ENCODE data around the gene CACNA1C. TPM values are rescaled to one million over a fixed set of nuclear protein-coding genes. Genes with fewer than 3 reads are reported as not detected.

The CACNA1C gene
- total RNA-seq, 6 donors from 2014 or later, result 5.2 to 45.1 (median 8.8) TPM

DNA sequence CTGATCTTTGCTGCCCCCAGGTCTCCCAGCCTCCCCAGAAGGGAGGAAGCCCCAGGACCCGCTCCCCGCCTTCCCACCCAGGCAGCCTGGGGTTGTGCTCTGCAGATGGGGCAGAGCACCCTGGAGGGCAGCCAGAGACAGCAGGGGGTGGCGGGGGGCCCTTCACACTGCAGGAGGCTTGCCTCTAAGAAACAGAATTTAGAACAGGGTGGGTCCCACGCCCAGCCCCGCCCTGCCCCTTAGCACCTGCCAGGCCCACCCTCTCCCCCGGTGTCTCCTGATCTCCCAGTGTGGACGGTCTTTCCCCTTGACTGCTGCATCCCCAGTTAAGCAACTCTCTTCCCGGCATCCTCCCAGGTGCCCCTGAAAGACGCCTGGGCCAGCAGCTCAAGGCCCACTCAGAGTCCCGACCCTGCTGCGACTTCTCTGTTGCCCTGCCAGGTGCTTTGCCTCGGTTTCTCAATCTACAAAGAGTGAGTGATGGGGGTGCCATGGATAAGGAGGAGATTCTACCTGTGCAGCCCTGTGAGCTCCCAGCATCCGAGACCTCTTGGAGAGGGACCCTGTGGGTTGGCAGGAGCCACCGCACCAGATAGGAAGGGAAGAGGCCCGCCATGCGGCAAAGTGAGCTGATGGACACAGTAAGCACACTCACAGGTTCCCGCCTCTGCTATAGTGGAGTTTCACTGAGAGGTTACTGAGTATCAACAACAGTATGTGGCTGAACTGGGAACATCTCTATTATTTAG is 414.8 kb downstream of the CACNA1C start:
- H3K4me3 ChIP-seq, result no peak overlapping the region
- H3K9me3 ChIP-seq, result no peaks in the 10 kb centered on the region
- H3K27ac ChIP-seq, result no peak overlapping the region
- WGBS, 2 donors, result 95 to 98% methylated on average over 12 to 16 of the region's 17 CpGs
- DNase-seq (no peak), ATAC-seq (ENCODE audit: low FRiP score in 2 of 2) (peak in 1 of 2 donors; percentile 17)
- H3K27me3 ChIP-seq, result no peaks in the 10 kb centered on the region
- H3K4me1 ChIP-seq, result no peaks in the 10 kb centered on the region
- no peaks in the 10 kb centered on the region for H3K36me3 ChIP-seq
- TF ChIP-seq POLR2A (IDR thresholded peaks at IDR 0.05), result no peak
- TF ChIP-seq, protein P1, sequence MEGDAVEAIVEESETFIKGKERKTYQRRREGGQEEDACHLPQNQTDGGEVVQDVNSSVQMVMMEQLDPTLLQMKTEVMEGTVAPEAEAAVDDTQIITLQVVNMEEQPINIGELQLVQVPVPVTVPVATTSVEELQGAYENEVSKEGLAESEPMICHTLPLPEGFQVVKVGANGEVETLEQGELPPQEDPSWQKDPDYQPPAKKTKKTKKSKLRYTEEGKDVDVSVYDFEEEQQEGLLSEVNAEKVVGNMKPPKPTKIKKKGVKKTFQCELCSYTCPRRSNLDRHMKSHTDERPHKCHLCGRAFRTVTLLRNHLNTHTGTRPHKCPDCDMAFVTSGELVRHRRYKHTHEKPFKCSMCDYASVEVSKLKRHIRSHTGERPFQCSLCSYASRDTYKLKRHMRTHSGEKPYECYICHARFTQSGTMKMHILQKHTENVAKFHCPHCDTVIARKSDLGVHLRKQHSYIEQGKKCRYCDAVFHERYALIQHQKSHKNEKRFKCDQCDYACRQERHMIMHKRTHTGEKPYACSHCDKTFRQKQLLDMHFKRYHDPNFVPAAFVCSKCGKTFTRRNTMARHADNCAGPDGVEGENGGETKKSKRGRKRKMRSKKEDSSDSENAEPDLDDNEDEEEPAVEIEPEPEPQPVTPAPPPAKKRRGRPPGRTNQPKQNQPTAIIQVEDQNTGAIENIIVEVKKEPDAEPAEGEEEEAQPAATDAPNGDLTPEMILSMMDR (IDR thresholded peaks at IDR 0.05), result no peak
- TF ChIP-seq POLR2AphosphoS5 (IDR thresholded peaks at IDR 0.05), result no peak
- no peak for TF ChIP-seq EP300 (IDR thresholded peaks at IDR 0.05)

DNA sequence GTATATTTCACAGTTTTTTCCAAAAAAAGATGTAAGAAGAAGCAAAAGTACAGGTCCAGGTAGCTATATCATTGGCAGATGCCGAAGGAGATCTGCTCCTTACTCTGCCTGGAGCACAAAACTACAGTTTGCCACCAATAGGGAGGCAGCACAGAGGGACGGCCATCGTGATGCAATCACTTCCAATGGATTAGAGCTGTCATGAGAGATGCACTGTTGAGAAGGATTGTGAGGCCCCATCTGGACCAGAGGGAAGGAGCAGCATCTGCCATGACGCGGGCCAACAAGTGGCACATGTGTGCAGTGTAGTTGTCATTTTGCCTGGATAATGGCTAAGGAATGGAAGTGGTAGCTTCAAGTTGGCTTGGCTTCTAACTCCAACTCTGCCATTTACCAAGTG is 423.2 kb downstream of the CACNA1C start:
- no peak for DNase-seq
- no peak for ATAC-seq (ENCODE audit: low FRiP score in 2 of 2)
- no peaks in the 10 kb centered on the region for H3K4me1 ChIP-seq
- 72 to 89% methylated on average over 5 of the region's 5 CpGs for WGBS, 2 donors
- H3K9me3 ChIP-seq, result no peaks in the 10 kb centered on the region
- H3K36me3 ChIP-seq, result no peaks in the 10 kb centered on the region
- H3K27me3 ChIP-seq, result no peaks in the 10 kb centered on the region
- H3K27ac ChIP-seq, result no peak overlapping the region
- no peak overlapping the region for H3K4me3 ChIP-seq
- TF ChIP-seq EP300 (IDR thresholded peaks at IDR 0.05), result no peak
- TF ChIP-seq POLR2A (IDR thresholded peaks at IDR 0.05), result no peak

DNA sequence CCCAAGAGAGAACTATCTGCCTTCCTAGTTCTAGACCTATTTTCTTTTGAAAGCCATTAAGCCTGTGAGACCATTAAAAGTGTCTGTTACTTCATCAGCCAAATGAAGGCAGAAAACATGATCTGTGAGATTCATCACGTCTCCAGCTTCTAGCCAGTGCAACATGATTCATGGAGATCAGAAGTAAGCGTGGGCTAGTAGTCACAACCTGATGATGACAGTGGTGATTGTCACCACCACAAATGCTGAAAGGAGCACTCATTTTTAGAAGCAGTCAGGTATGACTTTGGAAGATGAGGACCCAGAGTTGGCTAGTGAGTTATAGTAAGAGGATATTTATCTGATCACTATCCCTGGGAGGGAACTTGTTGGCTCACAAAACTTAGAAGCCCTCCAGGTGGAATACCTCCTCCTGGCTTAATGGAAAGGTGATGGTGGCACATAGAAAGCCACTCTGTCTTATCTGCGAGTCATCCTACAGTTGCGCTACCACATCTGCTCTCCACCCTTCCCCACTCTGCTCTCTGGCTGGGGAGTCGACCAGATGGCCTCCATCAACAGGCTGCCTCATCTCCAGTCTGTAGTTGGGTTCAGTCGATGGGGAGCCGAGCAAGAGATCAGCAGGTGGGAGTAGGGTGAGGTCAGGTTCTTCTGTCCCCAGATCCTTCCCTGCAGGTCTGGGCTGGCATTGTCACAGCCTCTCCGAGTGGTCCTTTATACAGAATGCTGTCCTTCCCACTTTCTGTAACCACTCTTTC is 424.4 kb downstream of the CACNA1C start:
- Histone ChIP-seq H3K27me3 (no peaks in the 10 kb centered on the region), H3K4me3 (no peak overlapping the region), H3K9me3 (no peaks in the 10 kb centered on the region), H3K4me1 (no peaks in the 10 kb centered on the region), H3K36me3 (no peaks in the 10 kb centered on the region), H3K27ac (no peak overlapping the region)
- ATAC-seq (ENCODE audit: low FRiP score in 2 of 2) (no peak), DNase-seq (no peak)
- 88 to 94% methylated on average over 8 of the region's 8 CpGs for WGBS, 2 donors
- no peak for TF ChIP-seq EP300 (IDR thresholded peaks at IDR 0.05)
- TF ChIP-seq, protein P1 (IDR thresholded peaks at IDR 0.05), result no peak
- TF ChIP-seq POLR2AphosphoS5 (IDR thresholded peaks at IDR 0.05), result no peak
- TF ChIP-seq POLR2A (IDR thresholded peaks at IDR 0.05), result no peak

DNA sequence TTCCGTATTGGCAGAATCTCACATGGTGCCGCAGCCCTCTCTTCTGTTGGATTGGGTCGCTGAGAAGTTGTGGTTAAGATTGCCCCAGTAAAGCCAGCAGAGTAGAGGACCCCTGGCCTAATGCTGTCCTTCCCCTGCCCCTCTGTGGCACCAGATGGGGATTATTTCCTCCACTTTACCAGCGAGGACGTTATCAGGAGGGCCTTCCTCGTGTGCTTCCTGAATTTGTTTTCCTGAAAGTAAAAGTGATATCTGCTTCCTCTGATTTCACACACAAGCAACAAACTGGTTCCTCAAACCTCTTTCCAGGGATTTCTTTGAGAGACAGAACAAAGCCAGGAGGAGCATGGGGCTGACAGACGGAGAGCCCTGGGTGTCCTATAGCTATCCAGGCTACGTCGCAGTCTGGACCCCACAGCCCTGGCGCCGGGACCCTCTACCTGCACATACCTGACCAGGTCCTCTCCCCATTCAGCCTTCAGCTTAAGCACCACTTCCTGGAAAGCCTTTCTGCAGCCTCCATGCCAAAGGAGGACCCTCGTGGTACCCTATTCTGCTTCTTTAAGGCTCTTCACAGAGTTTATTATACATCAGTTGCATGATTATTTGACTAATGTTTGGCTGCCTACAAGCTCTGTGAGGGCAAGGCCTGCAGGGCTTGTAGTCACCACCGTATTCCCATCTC is 427.2 kb downstream of the CACNA1C start:
- 64 to 74% methylated on average over 13 of the region's 13 CpGs for WGBS, 2 donors
- Histone ChIP-seq H3K9me3 (no peaks in the 10 kb centered on the region), H3K27me3 (no peaks in the 10 kb centered on the region), H3K27ac (no peak overlapping the region), H3K36me3 (no peaks in the 10 kb centered on the region), H3K4me1 (no peaks in the 10 kb centered on the region), H3K4me3 (no peak overlapping the region)
- no peak for TF ChIP-seq POLR2AphosphoS5 (IDR thresholded peaks at IDR 0.05)
- TF ChIP-seq, protein P1 (IDR thresholded peaks at IDR 0.05), result no peak
- TF ChIP-seq EP300 (IDR thresholded peaks at IDR 0.05), result no peak
- TF ChIP-seq POLR2A (IDR thresholded peaks at IDR 0.05), result no peak
- no peak for ATAC-seq (ENCODE audit: low FRiP score in 2 of 2)
- DNase-seq, result no peak

DNA sequence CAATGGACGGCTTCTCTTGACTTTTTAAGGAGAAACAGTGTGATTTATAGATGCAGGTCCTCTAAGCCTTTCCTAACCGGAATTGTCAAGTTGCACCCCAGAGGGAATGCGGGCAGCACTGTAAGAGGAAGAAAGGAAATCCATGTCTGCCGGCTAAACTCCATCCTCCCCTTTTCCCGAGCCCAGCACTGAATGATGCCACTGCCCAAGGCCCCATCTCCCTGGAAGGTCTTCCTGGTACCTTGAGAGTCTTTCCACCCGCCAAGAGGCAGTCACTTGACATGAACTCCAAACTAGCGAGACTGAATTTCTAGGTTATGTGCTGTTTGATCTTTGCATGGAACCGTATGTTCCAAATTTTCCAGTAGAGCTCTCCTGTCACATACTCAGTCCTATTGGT is 428.6 kb downstream of the CACNA1C start:
- TF ChIP-seq POLR2AphosphoS5 (IDR thresholded peaks at IDR 0.05), result no peak
- no peak for TF ChIP-seq EP300 (IDR thresholded peaks at IDR 0.05)
- TF ChIP-seq, protein P1 (IDR thresholded peaks at IDR 0.05), result no peak
- no peak for TF ChIP-seq POLR2A (IDR thresholded peaks at IDR 0.05)
- no peak overlapping the region for H3K4me3 ChIP-seq
- whole genome bisulfite sequencing, 2 donors, result 83 to 91% methylated on average over 6 to 8 of the region's 8 CpGs
- no peaks in the 10 kb centered on the region for H3K9me3 ChIP-seq
- no peak overlapping the region for H3K27ac ChIP-seq
- ATAC-seq (ENCODE audit: low FRiP score in 2 of 2), result no peak
- H3K4me1 ChIP-seq, result no peaks in the 10 kb centered on the region
- DNase-seq, result no peak
- no peaks in the 10 kb centered on the region for H3K27me3 ChIP-seq
- H3K36me3 ChIP-seq, result no peaks in the 10 kb centered on the region

Data from upper lobe of left lung (tissue), 6 donors.